K562 (cell line): Measurements from ENCODE around the gene GTF2H4. TPM values are rescaled to one million over a fixed set of nuclear protein-coding genes. Genes with fewer than 3 reads are reported as not detected.

ENCODE experiments used
- ADNP ChIP-seq: fragments of 200-800 bp; sonication (Bioruptor generic); IDR thresholded peaks from 2 replicates; pipeline ENCODE4 v1.6.1; 2016; ENCODE audit warnings: missing genetic modification characterization, missing compliant biosample characterization
- BCOR ChIP-seq: fragments of 450-650 bp; IDR thresholded peaks from 2 replicates; pipeline ENCODE4 v1.6.1; 2016
- CBFA2T3 ChIP-seq: fragments of 450-650 bp; IDR thresholded peaks from 2 replicates; pipeline ENCODE4 v1.6.1; 2017
- CHD1 ChIP-seq: fragments of 200-600 bp; sonication (generic); IDR thresholded peaks from one replicate; pipeline ENCODE4 v1.6.1; 2012; ENCODE audit warnings: mild to moderate bottlenecking, moderate library complexity, low read length, inconsistent platforms
- DDX20 ChIP-seq: fragments of 450-650 bp; IDR thresholded peaks from 2 replicates; pipeline ENCODE4 v1.6.1; 2016; ENCODE audit warnings: missing genetic modification characterization, low read depth, mild to moderate bottlenecking, missing compliant biosample characterization, moderate library complexity
- FOXP1 ChIP-seq: sonication (generic); formaldehyde crosslinking; IDR thresholded peaks from 2 replicates; pipeline ENCODE4 v1.8.0; 2022; ENCODE audit warnings: mild to moderate bottlenecking, missing genetic modification reagents
- HMGN3 ChIP-seq: IDR thresholded peaks from 2 replicates; pipeline ENCODE4 v1.6.1; 2011; ENCODE audit warnings: borderline replicate concordance, low read depth, mild to moderate bottlenecking, mixed read lengths, low read length; ENCODE audit not compliant: insufficient read length; ENCODE audit errors: extremely low read depth
- MCM2 ChIP-seq: fragments of 450-650 bp; IDR thresholded peaks from 2 replicates; pipeline ENCODE4 v1.6.1; 2017; ENCODE audit warnings: low read depth, mild to moderate bottlenecking
- NCOA1 ChIP-seq: fragments of 450-650 bp; IDR thresholded peaks from 2 replicates; pipeline ENCODE4 v1.6.1; 2016; ENCODE audit warnings: low read depth
- NFIX ChIP-seq: fragments of 250-450 bp; sonication (Bioruptor Pico); IDR thresholded peaks from 2 replicates; pipeline ENCODE4 v1.4.0; 2020; ENCODE audit warnings: low read depth, mild to moderate bottlenecking, moderate library complexity
- RBM22 ChIP-seq: fragments of 200-400 bp; formaldehyde crosslinking; IDR thresholded peaks from 2 replicates; pipeline ENCODE4 v1.6.1; 2018; ENCODE audit warnings: low read length, low read depth; ENCODE audit not compliant: poor library complexity, severe bottlenecking
- RBM39 ChIP-seq: fragments of 200-400 bp; formaldehyde crosslinking; optimal IDR thresholded peaks from 2 replicates; pipeline ENCODE3; 2018; ENCODE audit warnings: low read depth, low read length
- SMAD4 ChIP-seq: fragments of 250-450 bp; sonication (Bioruptor Pico); conservative IDR thresholded peaks from 2 replicates; pipeline ENCODE4 v1.8.0; 2021; ENCODE audit warnings: inconsistent platforms, mild to moderate bottlenecking, moderate library complexity
- SREBF1 ChIP-seq: fragments of 150-350 bp; IDR thresholded peaks from 2 replicates; pipeline ENCODE4 v1.6.1; 2014; ENCODE audit warnings: antibody characterized with exemption, low read depth, low read length, borderline replicate concordance
- ZNF12 ChIP-seq: sonication (generic); formaldehyde crosslinking; IDR thresholded peaks from 2 replicates; pipeline ENCODE4 v1.4.0; 2020; ENCODE audit warnings: mild to moderate bottlenecking, missing genetic modification reagents
- polyA plus RNA-seq, 8 experiments: library from polyadenylated mRNA; depleted of rRNA in 4 of 8; stranded (reverse) in 5 of 8; unstranded in 3 of 8; fragments of >200 nt; fragmentation: Nextera tagmentation in 2 of 8; fragmentation: Illumina TruSeq in 1 of 8; extraction: Ambion mirVana in 2 of 8; extraction: Trizol in 1 of 8; gene quantifications; 2 replicates each; pipeline versions ENCODE4 v1.2.1 to v1.2.3, GENCODE V29; 2011 to 2014; ENCODE audit warnings: inconsistent platforms in 1 of 8, missing spikeins in 1 of 8
- total RNA-seq, 7 experiments: library from RNA; depleted of rRNA in 6 of 7; stranded (reverse); fragments of >200 nt in 6 of 7; fragmentation: Illumina TruSeq in 2 of 7; extraction: Trizol in 2 of 7; gene quantifications; 2 replicates each; pipeline versions ENCODE4 v1.2.1 to v1.2.3, GENCODE V29; 2011 to 2021; ENCODE audit warnings: low replicate concordance in 1 of 7
- TF ChIP-seq, protein P1 (sequence below): fragments of 250-450 bp; sonication (Bioruptor Pico); IDR thresholded peaks from 2 replicates; pipeline ENCODE4 v1.8.0; 2021; ENCODE audit warnings: mild to moderate bottlenecking, moderate library complexity
- TF ChIP-seq, protein P2 (sequence below): fragments of 250-450 bp; sonication (Bioruptor Pico); IDR thresholded peaks from 2 replicates; pipeline ENCODE4 v1.5.0; 2021; ENCODE audit warnings: mild to moderate bottlenecking, moderate library complexity
- TF ChIP-seq, protein P3 (sequence below): fragments of 450-650 bp; formaldehyde crosslinking; IDR thresholded peaks from 2 replicates; pipeline ENCODE4 v1.4.0; 2020; ENCODE audit warnings: mild to moderate bottlenecking, moderate library complexity
- TF ChIP-seq, protein P4 (sequence below): fragments of 250-450 bp; sonication (Bioruptor Pico); IDR thresholded peaks from 2 replicates; pipeline ENCODE4 v1.4.0; 2020

GTF2H4 gene
- total and polyA plus RNA-seq, 9 of the 15 experiments (the other 6 are each of a cell fraction or from before 2014, with no cell fraction given), result 3.6 to 86.1 (median 39.6) TPM

DNA sequence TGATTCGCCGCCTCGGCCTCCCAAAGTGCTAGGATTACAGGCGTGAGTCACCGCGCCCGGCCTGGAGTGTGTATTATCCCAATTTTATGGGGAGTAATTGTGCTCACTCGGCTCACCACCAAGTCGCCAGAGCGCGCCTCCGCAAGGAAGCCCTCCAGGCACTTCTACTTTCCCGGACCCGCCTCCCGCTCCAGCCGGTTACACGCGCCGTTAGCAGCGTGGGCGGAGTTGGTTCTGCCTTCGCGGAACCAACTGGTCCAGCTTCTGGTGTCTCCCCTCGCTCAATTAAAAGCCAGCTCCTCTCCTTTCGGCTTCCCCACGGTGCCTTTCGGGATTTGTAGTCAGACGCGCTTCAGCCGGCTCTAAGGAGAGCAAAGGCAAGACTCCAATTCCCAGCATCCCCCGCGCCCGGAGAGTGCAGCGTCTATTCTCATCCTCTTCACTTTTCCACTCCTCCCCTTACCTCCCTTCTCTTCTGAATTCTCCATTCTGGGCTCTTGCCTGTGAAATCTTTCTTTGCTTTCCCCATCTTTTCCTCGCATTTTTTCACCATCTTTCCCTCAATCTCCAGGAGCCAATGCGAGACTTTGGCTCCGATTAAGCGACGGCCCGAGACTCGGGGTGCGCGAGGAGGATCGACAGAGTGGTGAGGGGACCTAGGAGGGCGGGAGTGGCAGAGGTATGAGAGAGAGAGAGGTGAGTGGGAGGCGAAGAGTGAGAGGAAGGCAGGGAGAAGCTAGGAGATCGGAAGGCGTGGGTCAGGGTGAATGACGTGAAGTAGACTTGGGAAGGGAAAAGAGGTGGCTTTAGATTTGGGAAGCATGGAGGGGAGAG, at the start of gene GTF2H4 (continued):
- TF ChIP-seq, protein P1, sequence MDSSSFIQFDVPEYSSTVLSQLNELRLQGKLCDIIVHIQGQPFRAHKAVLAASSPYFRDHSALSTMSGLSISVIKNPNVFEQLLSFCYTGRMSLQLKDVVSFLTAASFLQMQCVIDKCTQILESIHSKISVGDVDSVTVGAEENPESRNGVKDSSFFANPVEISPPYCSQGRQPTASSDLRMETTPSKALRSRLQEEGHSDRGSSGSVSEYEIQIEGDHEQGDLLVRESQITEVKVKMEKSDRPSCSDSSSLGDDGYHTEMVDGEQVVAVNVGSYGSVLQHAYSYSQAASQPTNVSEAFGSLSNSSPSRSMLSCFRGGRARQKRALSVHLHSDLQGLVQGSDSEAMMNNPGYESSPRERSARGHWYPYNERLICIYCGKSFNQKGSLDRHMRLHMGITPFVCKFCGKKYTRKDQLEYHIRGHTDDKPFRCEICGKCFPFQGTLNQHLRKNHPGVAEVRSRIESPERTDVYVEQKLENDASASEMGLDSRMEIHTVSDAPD (CRISPR knock-in tag), result no peak
- TF ChIP-seq, protein P2, sequence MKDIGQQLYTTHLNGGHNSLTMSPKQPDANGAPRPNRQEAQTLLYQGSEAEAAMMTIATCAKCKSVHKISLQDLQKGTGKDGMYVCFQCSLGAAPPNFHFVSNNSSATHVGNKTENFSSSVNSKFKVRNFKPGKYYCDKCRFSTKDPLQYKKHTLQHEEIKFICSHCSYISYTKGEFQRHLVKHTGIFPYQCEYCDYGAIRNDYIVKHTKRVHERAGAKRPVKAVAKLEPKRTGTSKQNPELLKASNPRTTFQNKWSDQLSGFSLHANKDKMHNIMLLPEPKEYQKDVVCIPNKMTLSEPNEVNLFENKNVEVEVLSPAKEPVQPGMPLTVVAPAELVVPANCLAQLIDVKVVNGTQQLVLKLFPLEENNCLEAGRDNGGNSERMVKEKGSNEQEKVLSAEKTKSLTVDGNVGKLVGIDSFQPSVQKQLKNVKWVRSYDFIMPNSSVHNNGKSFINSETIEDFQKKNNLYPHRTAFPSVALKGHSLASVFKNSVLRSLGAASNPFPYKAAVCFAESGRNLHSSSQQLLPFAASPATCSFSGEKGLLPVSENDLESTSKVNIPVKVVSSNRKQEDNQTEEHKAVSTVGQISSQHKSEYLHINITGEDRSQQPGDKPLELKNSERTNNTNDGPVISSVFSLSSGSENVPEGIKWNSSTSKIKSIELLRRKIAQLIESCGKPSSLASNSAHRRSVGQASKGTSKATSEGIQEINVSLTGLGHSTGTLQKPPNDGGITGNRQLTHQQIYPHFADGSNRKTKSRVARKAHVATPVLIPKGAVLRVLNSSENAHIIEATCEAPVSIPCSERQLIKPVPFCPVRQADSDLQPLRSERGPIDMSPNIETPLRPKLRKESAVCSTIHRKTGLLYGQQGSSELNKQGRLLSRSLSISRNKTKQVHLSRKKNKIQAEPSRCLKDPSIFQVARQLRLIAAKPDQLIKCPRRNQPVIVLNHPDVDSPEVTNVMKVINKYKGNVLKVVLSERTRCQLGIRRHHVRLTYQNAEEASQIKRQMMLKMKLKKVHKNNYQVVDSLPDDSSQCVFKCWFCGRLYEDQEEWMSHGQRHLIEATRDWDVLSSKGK, result no peak
- TF ChIP-seq BCOR, result peak; percentile 100
- TF ChIP-seq RBM22, result no peak
- TF ChIP-seq ZNF12 (CRISPR knock-in tag), result no peak
- peak; percentile 75; the same call in 1 of the 2 replicates for TF ChIP-seq DDX20 (tag)
- TF ChIP-seq CBFA2T3, result no peak
- TF ChIP-seq NCOA1, result peak; percentile 100
- TF ChIP-seq, protein P3, sequence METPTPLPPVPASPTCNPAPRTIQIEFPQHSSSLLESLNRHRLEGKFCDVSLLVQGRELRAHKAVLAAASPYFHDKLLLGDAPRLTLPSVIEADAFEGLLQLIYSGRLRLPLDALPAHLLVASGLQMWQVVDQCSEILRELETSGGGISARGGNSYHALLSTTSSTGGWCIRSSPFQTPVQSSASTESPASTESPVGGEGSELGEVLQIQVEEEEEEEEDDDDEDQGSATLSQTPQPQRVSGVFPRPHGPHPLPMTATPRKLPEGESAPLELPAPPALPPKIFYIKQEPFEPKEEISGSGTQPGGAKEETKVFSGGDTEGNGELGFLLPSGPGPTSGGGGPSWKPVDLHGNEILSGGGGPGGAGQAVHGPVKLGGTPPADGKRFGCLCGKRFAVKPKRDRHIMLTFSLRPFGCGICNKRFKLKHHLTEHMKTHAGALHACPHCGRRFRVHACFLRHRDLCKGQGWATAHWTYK (CRISPR knock-in tag), result peak; percentile 91
- TF ChIP-seq RBM39, result peak; percentile 68
- peak; percentile 78; the same call in 1 of the 2 replicates for TF ChIP-seq SREBF1
- TF ChIP-seq NFIX (CRISPR knock-in tag), result no peak
- peak; percentile 23 for TF ChIP-seq CHD1
- TF ChIP-seq SMAD4 (CRISPR knock-in tag), result peak; percentile 93
- peak; percentile 84 for TF ChIP-seq HMGN3
- TF ChIP-seq, protein P4, sequence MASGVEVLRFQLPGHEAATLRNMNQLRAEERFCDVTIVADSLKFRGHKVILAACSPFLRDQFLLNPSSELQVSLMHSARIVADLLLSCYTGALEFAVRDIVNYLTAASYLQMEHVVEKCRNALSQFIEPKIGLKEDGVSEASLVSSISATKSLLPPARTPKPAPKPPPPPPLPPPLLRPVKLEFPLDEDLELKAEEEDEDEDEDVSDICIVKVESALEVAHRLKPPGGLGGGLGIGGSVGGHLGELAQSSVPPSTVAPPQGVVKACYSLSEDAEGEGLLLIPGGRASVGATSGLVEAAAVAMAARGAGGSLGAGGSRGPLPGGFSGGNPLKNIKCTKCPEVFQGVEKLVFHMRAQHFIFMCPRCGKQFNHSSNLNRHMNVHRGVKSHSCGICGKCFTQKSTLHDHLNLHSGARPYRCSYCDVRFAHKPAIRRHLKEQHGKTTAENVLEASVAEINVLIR, result peak; percentile 81
- TF ChIP-seq ADNP, result peak; percentile 100
- TF ChIP-seq FOXP1 (CRISPR knock-in tag), result 0 out of 2 replicates have a peak, but pooled peaks have one; percentile 40
- no peak for TF ChIP-seq MCM2
